ENCODE data around the gene TST.

The TST gene

DNA sequence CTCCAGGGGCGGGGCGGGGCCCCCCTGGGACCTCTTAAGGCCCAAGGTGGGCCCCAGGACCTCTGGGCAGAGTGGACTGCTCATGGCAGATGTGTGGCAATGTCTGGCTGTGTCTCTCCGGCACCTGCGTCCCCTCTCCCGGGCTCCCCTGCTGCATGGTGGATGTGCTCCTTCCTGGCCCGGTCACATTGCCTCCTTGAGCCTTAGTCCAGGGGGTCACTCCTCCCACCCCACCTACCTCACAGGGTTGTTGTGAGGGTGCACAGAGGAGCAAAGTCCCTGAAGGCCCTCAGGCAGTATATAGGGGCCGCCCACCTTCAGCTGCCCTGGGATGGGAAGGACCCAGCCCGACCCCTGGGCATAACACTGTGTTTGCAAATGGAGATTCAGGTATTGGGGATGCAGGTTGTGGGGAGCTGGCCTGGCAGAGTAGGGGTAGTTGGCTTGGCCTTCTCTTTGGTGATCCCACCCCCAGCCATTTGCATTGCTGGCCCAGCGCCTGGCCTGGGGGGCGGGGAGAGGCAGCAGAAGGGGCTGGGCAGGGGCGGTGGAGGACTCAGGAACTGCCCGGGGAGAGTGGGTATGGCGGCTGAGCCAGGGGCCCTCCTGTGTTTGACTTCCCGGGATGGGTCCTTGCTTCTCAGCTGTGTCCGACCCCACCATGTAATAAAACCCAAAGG is 43.6 kb upstream of the TST start:
- Histone ChIP-seq H3F3A (ENCODE audit: insufficient read depth) (no peaks in the 10 kb centered on the region), H3K4me2 (ENCODE audit: low read depth, low read length, poor library complexity, severe bottlenecking) (no peak overlapping the region), H3K27ac (ENCODE audit: low read depth, low read length) (no peak overlapping the region), H3K9me3 (ENCODE audit: insufficient read depth, low read length) (no peaks in the 10 kb centered on the region), H3K36me3 (ENCODE audit: low read length) (no peaks in the 10 kb centered on the region), H4K20me1 (ENCODE audit: low read depth, low read length) (no peaks in the 10 kb centered on the region), H3K79me2 (ENCODE audit: insufficient read depth, low read length) (no peaks in the 10 kb centered on the region), H3K27me3 (ENCODE audit: low read length) (no peaks in the 10 kb centered on the region), H3K4me3 (ENCODE audit: insufficient read depth, low read length, poor library complexity, severe bottlenecking) (no peak overlapping the region), H3K9me2 (replicated peaks; ENCODE audit: insufficient read depth, low read length) (no peaks in the 10 kb centered on the region), H3K9ac (ENCODE audit: low read length) (no peak overlapping the region), H2AFZ (ENCODE audit: low read depth, low read length, severe bottlenecking) (no peak overlapping the region)
- TF ChIP-seq, protein P1, sequence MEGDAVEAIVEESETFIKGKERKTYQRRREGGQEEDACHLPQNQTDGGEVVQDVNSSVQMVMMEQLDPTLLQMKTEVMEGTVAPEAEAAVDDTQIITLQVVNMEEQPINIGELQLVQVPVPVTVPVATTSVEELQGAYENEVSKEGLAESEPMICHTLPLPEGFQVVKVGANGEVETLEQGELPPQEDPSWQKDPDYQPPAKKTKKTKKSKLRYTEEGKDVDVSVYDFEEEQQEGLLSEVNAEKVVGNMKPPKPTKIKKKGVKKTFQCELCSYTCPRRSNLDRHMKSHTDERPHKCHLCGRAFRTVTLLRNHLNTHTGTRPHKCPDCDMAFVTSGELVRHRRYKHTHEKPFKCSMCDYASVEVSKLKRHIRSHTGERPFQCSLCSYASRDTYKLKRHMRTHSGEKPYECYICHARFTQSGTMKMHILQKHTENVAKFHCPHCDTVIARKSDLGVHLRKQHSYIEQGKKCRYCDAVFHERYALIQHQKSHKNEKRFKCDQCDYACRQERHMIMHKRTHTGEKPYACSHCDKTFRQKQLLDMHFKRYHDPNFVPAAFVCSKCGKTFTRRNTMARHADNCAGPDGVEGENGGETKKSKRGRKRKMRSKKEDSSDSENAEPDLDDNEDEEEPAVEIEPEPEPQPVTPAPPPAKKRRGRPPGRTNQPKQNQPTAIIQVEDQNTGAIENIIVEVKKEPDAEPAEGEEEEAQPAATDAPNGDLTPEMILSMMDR (IDR thresholded peaks at IDR 0.05; ENCODE audit: insufficient read depth, low read length, poor library complexity, severe bottlenecking): no peak
- TF ChIP-seq EZH2phosphoT487 (conservative IDR thresholded peaks at IDR 0.05; ENCODE audit: low read length): no peak

DNA sequence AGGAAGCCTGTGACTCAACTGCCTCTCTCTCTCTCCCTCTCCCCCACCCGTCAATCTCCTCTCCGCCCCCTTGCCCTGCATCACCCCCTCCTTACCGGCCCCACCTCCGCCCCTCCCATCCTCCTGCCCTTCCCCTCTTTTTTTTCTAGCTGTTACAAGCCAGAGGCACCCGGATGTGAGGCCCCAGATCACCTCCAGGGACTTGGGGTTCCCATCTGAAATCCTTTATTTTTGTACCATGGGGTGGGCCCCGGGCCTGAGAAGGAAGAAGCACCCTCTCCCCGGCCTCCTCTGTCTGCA is 43.1 kb upstream of the TST start:
- Histone ChIP-seq H3K9ac (ENCODE audit: low read length) (no peak overlapping the region), H3F3A (ENCODE audit: insufficient read depth) (no peaks in the 10 kb centered on the region), H3K27ac (ENCODE audit: low read depth, low read length) (no peak overlapping the region), H3K4me2 (ENCODE audit: low read depth, low read length, poor library complexity, severe bottlenecking) (no peak overlapping the region), H2AFZ (ENCODE audit: low read depth, low read length, severe bottlenecking) (no peak overlapping the region), H3K36me3 (ENCODE audit: low read length) (no peaks in the 10 kb centered on the region), H4K20me1 (ENCODE audit: low read depth, low read length) (no peaks in the 10 kb centered on the region), H3K9me2 (replicated peaks; ENCODE audit: insufficient read depth, low read length) (no peaks in the 10 kb centered on the region), H3K4me3 (ENCODE audit: insufficient read depth, low read length, poor library complexity, severe bottlenecking) (no peak overlapping the region), H3K27me3 (ENCODE audit: low read length) (no peaks in the 10 kb centered on the region), H3K9me3 (ENCODE audit: insufficient read depth, low read length) (no peaks in the 10 kb centered on the region), H3K79me2 (ENCODE audit: insufficient read depth, low read length) (no peaks in the 10 kb centered on the region)
- TF ChIP-seq EZH2phosphoT487 (conservative IDR thresholded peaks at IDR 0.05; ENCODE audit: low read length): no peak
- TF ChIP-seq, protein P1 (IDR thresholded peaks at IDR 0.05; ENCODE audit: insufficient read depth, low read length, poor library complexity, severe bottlenecking): no peak

DNA sequence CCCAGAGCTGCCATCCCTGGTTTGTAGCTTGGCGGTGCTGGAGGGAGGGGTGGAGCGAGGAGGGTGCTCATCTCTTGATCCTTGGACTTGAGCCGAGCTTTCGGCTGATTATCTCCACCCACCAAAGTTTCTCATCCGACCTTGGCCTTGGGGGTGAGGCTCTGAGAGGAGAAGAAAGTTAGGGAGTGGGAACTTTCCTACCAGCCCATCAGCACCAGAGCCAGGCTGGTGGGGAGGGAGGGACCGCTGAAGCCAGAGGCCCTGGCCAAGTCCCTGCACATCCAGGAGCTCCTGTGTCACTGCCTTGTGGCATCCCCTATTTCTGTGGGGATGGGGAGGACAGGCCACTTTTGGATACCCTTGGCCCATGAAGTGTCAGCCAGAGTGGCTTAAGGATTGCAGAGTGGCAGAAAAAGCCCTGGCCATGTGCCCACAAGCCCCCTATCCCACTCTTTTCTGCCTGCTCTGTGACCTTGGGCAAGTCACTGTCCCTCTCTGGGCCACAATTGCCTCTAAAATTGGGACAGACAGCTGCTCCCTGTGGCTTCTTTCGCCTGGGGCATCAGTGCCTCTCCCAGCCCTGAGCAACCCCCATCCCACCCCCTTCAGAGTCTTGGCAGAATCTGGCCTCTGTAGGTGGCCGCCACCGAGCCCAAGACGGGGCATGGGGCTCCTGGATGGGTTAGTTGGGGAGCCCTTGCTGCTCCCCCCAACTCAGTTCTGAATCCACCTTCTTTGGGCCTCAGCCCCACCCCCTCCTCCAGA is 42.5 kb upstream of the TST start:
- TF ChIP-seq, protein P1 (IDR thresholded peaks at IDR 0.05; ENCODE audit: insufficient read depth, low read length, poor library complexity, severe bottlenecking): no peak
- TF ChIP-seq EZH2phosphoT487 (conservative IDR thresholded peaks at IDR 0.05; ENCODE audit: low read length): no peak
- H3K4me3 ChIP-seq (ENCODE audit: insufficient read depth, low read length, poor library complexity, severe bottlenecking): no peak overlapping the region

More for the DNA sequence above, 42.5 kb upstream of the TST start:
- no peak overlapping the region for H3K4me2 ChIP-seq (ENCODE audit: low read depth, low read length, poor library complexity, severe bottlenecking)
- no peaks in the 10 kb centered on the region for H3K36me3 ChIP-seq (ENCODE audit: low read length)
- no peaks in the 10 kb centered on the region for H3K79me2 ChIP-seq (ENCODE audit: insufficient read depth, low read length)
- H3F3A ChIP-seq (ENCODE audit: insufficient read depth): no peaks in the 10 kb centered on the region
- H3K27ac ChIP-seq (ENCODE audit: low read depth, low read length): no peak overlapping the region
- H3K9ac ChIP-seq (ENCODE audit: low read length): no peak overlapping the region
- H3K9me2 ChIP-seq (replicated peaks; ENCODE audit: insufficient read depth, low read length): no peaks in the 10 kb centered on the region
- no peak overlapping the region for H2AFZ ChIP-seq (ENCODE audit: low read depth, low read length, severe bottlenecking)
- no peaks in the 10 kb centered on the region for H3K9me3 ChIP-seq (ENCODE audit: insufficient read depth, low read length)
- no peaks in the 10 kb centered on the region for H4K20me1 ChIP-seq (ENCODE audit: low read depth, low read length)
- no peaks in the 10 kb centered on the region for H3K27me3 ChIP-seq (ENCODE audit: low read length)
